AG20443 (cell line): ENCODE data around the gene CNTN6.
"Not testable (repeated sequence)": the region's sequence is repeated elsewhere in the genome, so short reads cannot be mapped to it uniquely, and the experiment has no call there.

Experiments used
- DNase-seq: peaks from one replicate; pipeline ENCODE4 v3.0.0; 2012; ENCODE audit warnings: low spot score, mixed read lengths

The CNTN6 gene

GRCh38 chr3:1288805-1289494 lies 196.1 kb downstream of the CNTN6 start:
- no peak for DNase-seq

GRCh38 chr3:1292571-1293071 lies 199.8 kb downstream of the CNTN6 start:
- no peak for DNase-seq

- DNase-seq, result no peak
Observed at GRCh38 chr3:1294586-1294985, 201.8 kb downstream of the CNTN6 start.

- no peak for DNase-seq
Observed at GRCh38 chr3:1318296-1319005, 225.6 kb downstream of the CNTN6 start.

- DNase-seq, result no peak
Observed at GRCh38 chr3:1326546-1326945, 233.7 kb downstream of the CNTN6 start.

GRCh38 chr3:1330107-1330506 lies 237.3 kb downstream of the CNTN6 start:
- DNase-seq, result no peak

- DNase-seq, result no peak
Observed at GRCh38 chr3:1346386-1346785, 253.6 kb downstream of the CNTN6 start.

- no peak for DNase-seq
Observed at GRCh38 chr3:1348547-1348946, 255.7 kb downstream of the CNTN6 start.

- no peak for DNase-seq
Observed at GRCh38 chr3:1350885-1351284, 258.1 kb downstream of the CNTN6 start.

- DNase-seq, result no peak
Observed at GRCh38 chr3:1355691-1356090, 262.9 kb downstream of the CNTN6 start.

GRCh38 chr3:1356101-1356500 lies 263.3 kb downstream of the CNTN6 start:
- DNase-seq, result no peak

- DNase-seq, result no peak
Observed at GRCh38 chr3:1365528-1365927, 272.7 kb downstream of the CNTN6 start.

- no peak for DNase-seq
Observed at GRCh38 chr3:1374471-1374870, 281.6 kb downstream of the CNTN6 start.

GRCh38 chr3:1375145-1375544 lies 282.3 kb downstream of the CNTN6 start:
- no peak for DNase-seq

GRCh38 chr3:1380926-1381646 lies 288.3 kb downstream of the CNTN6 start:
- DNase-seq, result no peak

GRCh38 chr3:1381647-1382036 lies 288.8 kb downstream of the CNTN6 start:
- no peak for DNase-seq

GRCh38 chr3:1387396-1387905 lies 294.6 kb downstream of the CNTN6 start:
- DNase-seq, result not testable (repeated sequence)

- DNase-seq, result no peak
Observed at GRCh38 chr3:1394188-1394587, 301.4 kb downstream of the CNTN6 start.

- DNase-seq, result no peak
Observed at GRCh38 chr3:1400571-1400970, 307.7 kb downstream of the CNTN6 start.

- DNase-seq, result no peak
Observed at GRCh38 chr3:1404270-1404962, 311.6 kb downstream of the CNTN6 start.

GRCh38 chr3:1406250-1406649 lies 313.4 kb downstream of the CNTN6 start:
- DNase-seq, result no peak

- no peak for DNase-seq
Observed at GRCh38 chr3:1421577-1421976, 328.8 kb downstream of the CNTN6 start.
